22Rv1 (cell line): Measurements from ENCODE around the gene RARRES2.

Experiments
- CTCF ChIP-seq: fragments of 450-650 bp; IDR thresholded peaks from 2 replicates; pipeline ENCODE4 v1.5.1; 2017; ENCODE audit warnings: mild to moderate bottlenecking
- ZFX ChIP-seq: fragments of 450-650 bp; IDR thresholded peaks from 2 replicates; pipeline ENCODE4 v1.6.1; 2017; ENCODE audit warnings: antibody characterized with exemption, borderline replicate concordance

GRCh38 chr7:150358988-150359621, 17.7 kb upstream of the RARRES2 start:
- TF ChIP-seq CTCF (no peak), ZFX (no peak)
